ENCODE measurements around the gene IFITM5.

DNA sequence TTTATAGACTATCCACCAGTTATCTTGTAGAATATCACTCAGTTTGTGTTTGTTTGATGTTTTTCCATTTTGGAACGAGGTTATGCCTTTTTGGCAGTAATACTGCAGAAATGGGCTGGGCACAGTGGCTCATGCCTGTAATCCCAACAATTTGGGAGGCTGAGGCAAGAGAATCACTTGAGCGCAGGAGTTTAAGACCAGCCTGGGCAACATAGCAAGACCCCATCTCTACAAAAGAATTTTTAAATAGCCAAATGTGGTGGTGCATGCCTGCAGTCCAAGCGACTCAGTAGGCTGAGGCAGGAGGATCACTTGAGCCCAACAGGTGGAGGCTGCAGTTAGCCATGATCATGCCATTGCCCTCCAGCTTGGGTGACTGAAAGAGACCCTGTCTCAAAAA, 47.2 kb upstream of the IFITM5 start:
- TF ChIP-seq POLR2A (IDR thresholded peaks at IDR 0.05): no peak
- TF ChIP-seq, protein P1, sequence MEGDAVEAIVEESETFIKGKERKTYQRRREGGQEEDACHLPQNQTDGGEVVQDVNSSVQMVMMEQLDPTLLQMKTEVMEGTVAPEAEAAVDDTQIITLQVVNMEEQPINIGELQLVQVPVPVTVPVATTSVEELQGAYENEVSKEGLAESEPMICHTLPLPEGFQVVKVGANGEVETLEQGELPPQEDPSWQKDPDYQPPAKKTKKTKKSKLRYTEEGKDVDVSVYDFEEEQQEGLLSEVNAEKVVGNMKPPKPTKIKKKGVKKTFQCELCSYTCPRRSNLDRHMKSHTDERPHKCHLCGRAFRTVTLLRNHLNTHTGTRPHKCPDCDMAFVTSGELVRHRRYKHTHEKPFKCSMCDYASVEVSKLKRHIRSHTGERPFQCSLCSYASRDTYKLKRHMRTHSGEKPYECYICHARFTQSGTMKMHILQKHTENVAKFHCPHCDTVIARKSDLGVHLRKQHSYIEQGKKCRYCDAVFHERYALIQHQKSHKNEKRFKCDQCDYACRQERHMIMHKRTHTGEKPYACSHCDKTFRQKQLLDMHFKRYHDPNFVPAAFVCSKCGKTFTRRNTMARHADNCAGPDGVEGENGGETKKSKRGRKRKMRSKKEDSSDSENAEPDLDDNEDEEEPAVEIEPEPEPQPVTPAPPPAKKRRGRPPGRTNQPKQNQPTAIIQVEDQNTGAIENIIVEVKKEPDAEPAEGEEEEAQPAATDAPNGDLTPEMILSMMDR (IDR thresholded peaks at IDR 0.05): no peak
